Activated T-helper 1 cell treated with Interleukin-2 at 50 U/mL for 16 hours (primary cell): ENCODE data around the gene CD55.

Source experiments
- DNase-seq: peaks from one replicate; pipeline ENCODE4 v3.0.0-alpha.2; 2020; ENCODE audit warnings: low read depth

CD55 gene

GRCh38 chr1:207321079-207321789, at the start of gene CD55:
TSS of gene CD55 (plus strand) at chr1:207321678. CDS start at chr1:207321766, 88 bp downstream.
- peak; percentile 98 for DNase-seq

GRCh38 chr1:207274882-207275281, 46.6 kb upstream of the CD55 start:
- no peak for DNase-seq

GRCh38 chr1:207276465-207276864, 45.0 kb upstream of the CD55 start:
- no peak for DNase-seq

GRCh38 chr1:207277241-207277640, 44.2 kb upstream of the CD55 start:
- DNase-seq, result no peak

- DNase-seq, result no peak
Measured at GRCh38 chr1:207279652-207280051, 41.8 kb upstream of the CD55 start.

- DNase-seq, result no peak
Measured at GRCh38 chr1:207280706-207281105, 40.8 kb upstream of the CD55 start.

GRCh38 chr1:207282058-207282457, 39.4 kb upstream of the CD55 start:
- DNase-seq, result no peak

GRCh38 chr1:207282496-207283380, 38.7 kb upstream of the CD55 start:
- no peak for DNase-seq

- DNase-seq, result no peak
Measured at GRCh38 chr1:207283421-207283820, 38.1 kb upstream of the CD55 start.

- no peak for DNase-seq
Measured at GRCh38 chr1:207284209-207284897, 37.1 kb upstream of the CD55 start.

GRCh38 chr1:207286786-207287468, 34.6 kb upstream of the CD55 start:
- DNase-seq, result no peak

GRCh38 chr1:207288315-207288714, 33.2 kb upstream of the CD55 start:
- DNase-seq, result no peak

- DNase-seq, result no peak
Measured at GRCh38 chr1:207289756-207290155, 31.7 kb upstream of the CD55 start.

- DNase-seq, result no peak
Measured at GRCh38 chr1:207291723-207292122, 29.8 kb upstream of the CD55 start.

GRCh38 chr1:207298186-207298585, 23.3 kb upstream of the CD55 start:
- DNase-seq, result no peak

GRCh38 chr1:207298636-207299398, 22.7 kb upstream of the CD55 start:
- no peak for DNase-seq

GRCh38 chr1:207300970-207301369, 20.5 kb upstream of the CD55 start:
- no peak for DNase-seq

- no peak for DNase-seq
Measured at GRCh38 chr1:207302618-207303393, 18.7 kb upstream of the CD55 start.

GRCh38 chr1:207304710-207305488, 16.6 kb upstream of the CD55 start:
- DNase-seq, result no peak

- DNase-seq, result no peak
Measured at GRCh38 chr1:207305489-207305873, 16.0 kb upstream of the CD55 start.
